Measurements from ENCODE around the gene MCRIP2.

GRCh38 chr16:625977-626765 lies 15.5 kb upstream of the MCRIP2 start:
- no peak for TF ChIP-seq CTCF (IDR thresholded peaks at IDR 0.05)
- no peak for TF ChIP-seq POLR2A (IDR thresholded peaks at IDR 0.05)

All from testis (tissue), 2 donors.